ENCODE data around the gene SP140L.

GRCh38 chr2:230449901-230450467, 123.0 kb downstream of the SP140L start:
- no peak for TF ChIP-seq CTCF (IDR thresholded peaks at IDR 0.05 in 8 of 11, conservative IDR thresholded peaks at IDR 0.05 in 3 of 11)
- no peak for TF ChIP-seq POLR2A (IDR thresholded peaks at IDR 0.05)
